Pulmonary artery endothelial cell (primary cell): Measurements from ENCODE around the gene SPATA3. TPM values are rescaled to one million over a fixed set of nuclear protein-coding genes. Genes with fewer than 3 reads are reported as not detected.
"Not testable (repeated sequence)": the region's sequence is repeated elsewhere in the genome, so short reads cannot be mapped to it uniquely, and the experiment has no call there.

Experiments
- DNase-seq: peaks from one replicate; pipeline ENCODE4 v3.0.0-alpha.2; 2011; ENCODE audit warnings: low read depth, low spot score
- total RNA-seq: library from RNA; depleted of rRNA; stranded (reverse); fragments of >200 nt; gene quantifications from 2 replicates; pipeline ENCODE4 v1.2.3, GENCODE V29; 2014

The SPATA3 gene
- total RNA-seq, 1 donor from 2014 or later: not detected

GRCh38 chr2:230968314-230968713 lies 27.6 kb upstream of the SPATA3 start:
- DNase-seq: not testable (repeated sequence)

DNA sequence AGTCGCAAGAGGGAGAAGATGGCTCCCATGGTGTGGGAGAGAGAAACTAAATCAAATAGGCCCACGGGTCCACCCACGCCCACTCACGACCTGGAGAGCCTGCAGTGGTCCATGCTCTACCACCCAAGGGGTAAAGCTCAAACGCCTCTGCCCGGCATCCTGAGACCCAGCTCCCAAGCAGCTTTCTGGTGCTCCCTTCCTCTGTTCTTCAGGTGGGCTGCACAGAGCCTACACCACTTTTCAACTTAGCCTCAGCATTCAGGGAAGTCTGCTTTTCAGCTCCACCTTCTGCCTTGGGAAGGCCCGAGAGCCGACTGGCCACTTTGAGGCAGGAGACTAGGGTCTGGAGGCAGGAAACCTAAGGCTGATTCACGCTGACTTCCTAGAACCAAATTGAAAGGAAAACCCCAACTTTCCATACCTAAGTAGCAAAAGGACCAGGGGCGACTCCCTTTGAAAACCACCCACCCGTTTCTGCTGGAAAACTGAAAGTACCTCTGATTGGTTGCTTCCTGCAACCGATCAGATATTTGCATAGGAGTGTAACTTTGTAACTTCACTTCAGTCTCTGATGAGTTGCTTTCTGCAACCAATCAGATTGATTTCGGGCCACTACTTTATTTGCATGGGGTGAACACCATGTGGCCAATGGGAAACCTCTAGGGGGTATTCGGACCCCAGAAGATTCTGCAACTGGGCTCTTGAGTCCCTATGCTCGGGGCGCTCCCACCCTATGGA lies 26.8 kb upstream of the SPATA3 start:
- no peak for DNase-seq

GRCh38 chr2:230969659-230970015 lies 26.3 kb upstream of the SPATA3 start:
- DNase-seq: no peak

DNA sequence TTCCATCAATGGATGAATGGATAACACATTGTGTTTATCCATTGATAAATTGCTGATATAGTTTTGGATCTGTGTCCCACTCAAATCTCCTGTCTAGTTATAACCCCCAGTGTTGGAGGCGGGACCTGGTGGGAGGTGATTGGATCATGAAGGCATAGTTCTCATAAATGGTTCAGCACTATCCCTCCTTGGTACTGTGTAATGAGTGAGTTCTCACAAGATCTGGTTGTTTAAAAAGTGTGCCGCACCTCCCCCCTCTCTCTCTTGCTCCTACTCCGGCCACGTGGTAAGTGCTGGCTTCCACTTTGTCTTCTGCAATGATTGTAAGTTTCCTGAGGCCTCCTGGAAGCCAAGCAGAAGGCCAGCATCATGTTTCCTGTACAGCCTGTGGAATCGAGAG lies 23.9 kb upstream of the SPATA3 start:
- no peak for DNase-seq

- no peak for DNase-seq
Observed at GRCh38 chr2:230974096-230974913, 21.6 kb upstream of the SPATA3 start.

- no peak for DNase-seq
Observed at GRCh38 chr2:230975927-230976326, 20.0 kb upstream of the SPATA3 start.

DNA sequence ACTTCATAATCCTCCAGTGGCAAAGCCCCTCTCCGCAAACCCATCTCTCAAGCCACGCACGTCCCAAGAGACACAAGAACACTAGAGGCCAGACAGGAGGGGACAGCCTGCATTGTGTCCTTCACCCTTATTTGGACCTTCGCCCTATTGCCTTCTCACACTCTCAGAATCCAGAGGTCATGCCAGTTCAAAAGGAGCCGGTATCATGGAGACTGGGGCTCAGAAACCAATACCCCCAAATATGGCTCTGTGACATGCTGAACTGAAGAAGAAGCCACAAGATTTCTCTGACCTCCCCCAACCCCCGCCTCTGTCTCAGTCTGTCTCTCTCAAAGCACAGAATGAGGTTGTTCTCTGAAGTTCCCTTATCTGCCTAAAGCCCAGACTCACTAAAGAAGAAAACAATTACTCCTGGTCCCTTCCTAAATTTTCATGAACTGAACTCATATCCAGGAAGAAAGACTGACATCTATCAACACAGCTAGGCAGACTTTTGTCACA lies 19.2 kb upstream of the SPATA3 start:
- no peak for DNase-seq

GRCh38 chr2:230980468-230980867 lies 15.5 kb upstream of the SPATA3 start:
- no peak for DNase-seq

GRCh38 chr2:230981704-230982103 lies 14.2 kb upstream of the SPATA3 start:
- no peak for DNase-seq

DNA sequence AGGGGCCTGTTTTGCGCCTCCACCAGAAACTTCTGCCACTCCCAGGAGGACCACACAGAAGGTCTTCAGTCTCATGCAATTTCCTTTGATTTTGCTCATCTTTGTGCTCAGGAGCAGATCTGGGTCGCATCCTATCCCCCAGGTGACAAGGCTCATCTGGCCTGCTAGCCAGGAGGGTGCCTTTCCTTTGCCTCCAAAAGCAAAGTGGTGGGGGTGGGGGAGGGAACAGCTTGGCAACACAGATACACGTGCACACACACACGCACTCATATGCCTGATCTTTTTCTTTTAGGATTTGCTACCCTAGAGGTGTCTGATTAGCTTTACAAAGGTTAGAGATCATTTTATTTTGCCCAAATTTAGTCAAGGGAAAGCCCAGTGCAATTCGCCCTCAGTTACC lies 13.8 kb upstream of the SPATA3 start:
- DNase-seq: no peak

DNA sequence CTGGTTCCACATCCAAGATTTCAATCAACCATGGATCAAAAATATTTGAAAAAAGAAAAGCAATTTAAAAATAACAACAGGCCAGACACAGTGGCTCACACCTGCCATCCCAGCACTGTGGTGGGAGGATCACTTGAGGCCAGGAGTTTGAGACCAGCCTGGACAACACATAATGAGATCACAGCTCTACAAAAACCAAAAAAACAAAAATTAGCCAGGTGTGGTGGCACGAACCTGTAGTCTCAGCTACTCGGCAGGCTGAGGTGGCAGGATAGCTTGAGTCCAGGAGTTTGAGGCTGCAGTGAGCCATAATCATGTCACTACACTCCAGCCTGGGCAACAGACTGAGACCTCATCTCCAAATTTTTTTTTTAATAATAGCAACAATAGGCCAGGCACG lies 13.4 kb upstream of the SPATA3 start:
- no peak for DNase-seq

DNA sequence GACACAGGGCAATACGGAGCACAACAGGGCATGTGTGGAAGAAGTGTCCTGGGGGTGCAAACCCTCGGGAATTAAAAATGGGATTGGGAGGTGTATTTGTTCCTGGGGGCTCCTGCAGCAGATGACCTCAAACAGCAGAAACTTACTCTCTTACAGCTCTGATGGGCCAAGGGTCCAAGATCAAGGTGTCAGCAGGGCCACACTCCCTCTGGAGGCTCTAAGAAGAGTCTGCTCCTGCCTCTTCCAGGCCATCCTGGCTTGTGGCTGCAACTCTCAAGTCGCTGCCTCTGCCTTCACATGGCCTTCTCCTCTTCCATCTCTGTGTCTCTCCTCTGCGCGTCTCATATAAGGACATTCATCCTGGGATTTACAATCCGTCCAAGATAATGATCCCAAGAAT lies 12.4 kb upstream of the SPATA3 start:
- DNase-seq: no peak

- DNase-seq: no peak
Observed at GRCh38 chr2:230984393-230985220, 11.3 kb upstream of the SPATA3 start.

- DNase-seq: no peak
Observed at GRCh38 chr2:230985519-230986231, 10.2 kb upstream of the SPATA3 start.

DNA sequence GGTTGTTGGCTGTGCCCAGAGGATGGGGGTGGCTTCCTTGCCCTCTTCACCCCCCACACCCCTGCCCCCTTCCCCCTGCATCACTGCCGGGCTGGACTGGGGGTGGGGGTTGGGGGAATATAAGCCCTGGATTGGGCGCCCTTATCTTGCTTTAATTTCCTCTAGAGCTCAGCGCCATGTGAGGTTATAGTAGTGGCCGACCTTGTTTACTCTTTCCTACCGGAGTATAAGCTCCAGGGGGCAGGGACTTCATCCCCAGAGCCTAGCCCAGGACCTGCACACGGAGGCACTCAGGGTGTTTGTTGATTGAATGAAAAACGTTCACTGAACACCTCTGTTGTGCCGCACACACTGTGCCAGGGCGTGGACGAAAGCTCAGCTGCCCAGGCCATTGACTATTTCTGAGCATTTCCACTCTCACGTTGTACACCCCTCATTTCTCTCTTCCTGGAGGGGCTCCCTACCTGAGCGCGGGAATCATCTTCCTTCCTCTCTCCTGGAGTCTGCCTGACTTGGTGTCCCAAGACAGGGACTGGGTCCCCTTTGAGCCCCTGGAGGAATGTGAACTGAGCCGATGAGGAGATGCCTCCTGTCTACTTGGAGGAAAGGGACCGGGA lies 9.3 kb upstream of the SPATA3 start:
- no peak for DNase-seq

DNA sequence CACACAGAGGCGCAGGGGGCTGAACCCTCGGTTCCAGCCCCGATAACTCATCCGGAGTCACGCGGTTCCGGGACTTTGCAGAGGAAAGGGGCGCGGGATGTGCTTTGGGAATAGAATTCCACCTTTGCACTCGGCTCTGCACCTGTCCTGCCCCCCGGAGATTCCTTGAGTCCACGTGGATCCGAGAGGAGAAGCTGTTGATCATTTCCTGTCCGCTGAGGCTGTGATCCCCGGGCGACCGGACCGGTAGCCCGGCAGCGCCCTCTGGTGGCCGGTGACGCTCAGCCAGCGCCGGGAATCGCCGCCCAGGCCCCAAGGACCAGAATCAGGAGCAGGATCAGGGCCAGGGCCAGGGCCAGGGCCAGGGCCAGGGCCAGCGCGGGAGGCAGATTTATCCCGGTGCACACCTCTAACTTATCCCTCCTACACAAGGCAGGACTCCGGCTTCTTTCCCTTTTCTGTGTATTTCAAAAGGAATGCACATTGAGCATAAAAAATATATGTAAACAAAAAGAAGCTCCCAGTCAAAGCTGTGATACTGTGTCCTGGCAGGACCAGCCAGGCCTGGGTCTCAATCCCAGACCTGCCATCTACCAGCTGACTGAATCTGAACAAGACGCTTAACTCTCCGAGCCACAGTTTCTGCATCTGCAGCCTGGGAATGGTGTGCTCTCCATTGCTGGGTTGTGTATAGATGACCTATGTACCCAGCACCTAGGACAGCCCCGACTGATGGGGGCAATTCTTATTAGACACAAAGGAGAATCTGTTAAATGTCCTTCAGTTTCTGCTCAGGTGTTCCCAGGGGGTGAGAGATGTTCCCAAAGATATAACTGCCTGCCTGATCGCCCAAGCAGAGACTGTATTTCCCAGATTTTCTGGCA lies 8.5 kb upstream of the SPATA3 start:
- no peak for DNase-seq

DNA sequence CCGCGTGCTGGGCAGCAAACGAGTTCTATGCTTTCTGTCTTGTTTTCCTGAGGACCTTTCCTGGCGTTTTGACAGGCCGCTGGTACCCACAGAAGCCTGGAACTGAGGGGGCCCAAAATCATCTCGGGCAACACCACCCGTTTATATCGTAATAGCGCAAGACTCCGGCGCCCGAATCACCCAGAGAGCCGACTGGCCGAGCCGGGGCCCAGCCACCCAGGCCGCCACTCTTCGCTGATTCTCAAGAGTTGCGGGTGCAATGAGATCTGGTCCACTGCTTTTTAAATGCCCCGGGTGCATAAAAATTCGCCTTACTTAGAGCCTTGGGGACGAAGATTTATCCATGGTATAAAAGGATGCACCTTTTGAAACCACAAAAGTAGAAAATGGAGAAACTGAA lies 6.2 kb upstream of the SPATA3 start:
- DNase-seq: no peak

GRCh38 chr2:230990131-230990898 lies 5.6 kb upstream of the SPATA3 start:
- DNase-seq: no peak

DNA sequence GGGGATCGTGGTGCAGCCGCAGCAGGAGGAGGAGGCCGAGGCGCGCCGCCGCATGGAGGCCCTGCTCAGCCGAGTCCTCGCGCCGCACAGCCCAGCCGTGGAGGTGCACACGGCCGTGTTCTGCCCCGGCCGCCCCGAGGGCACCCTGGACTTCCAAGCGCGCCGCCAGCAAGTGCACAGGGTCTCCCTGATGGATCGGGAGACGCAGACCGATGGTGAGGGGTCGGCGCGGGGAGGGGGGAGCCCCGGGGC lies 5.1 kb upstream of the SPATA3 start:
- DNase-seq: no peak
